Brain pericyte (primary cell): ENCODE data around the gene FHIT.

Experiments used
- DNase-seq: peaks from one replicate; pipeline ENCODE4 v3.0.0-alpha.2; 2012; ENCODE audit warnings: low read depth, low spot score

Gene FHIT

DNA sequence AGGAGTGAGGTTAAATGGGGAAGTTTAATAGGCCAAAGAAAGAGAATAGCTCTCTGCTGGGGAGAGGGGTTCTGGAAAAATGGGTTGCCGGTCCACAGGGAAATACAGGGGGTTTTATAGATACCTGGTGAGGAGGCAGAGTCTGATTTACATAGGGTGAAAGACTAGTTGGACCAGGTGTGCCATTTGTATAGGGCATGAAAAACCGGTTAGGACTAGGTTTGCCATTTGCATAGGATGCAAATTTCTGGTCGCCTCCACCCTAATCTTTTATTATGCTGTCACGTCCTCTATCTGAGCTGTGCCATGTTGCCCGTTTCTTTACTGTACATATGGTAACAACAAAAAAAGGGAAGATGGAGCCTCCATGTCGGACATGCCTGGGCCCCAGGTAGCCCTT lies 960.1 kb downstream of the FHIT start:
- no peak for DNase-seq

- DNase-seq: no peak
These were observed 961.1 kb downstream of the FHIT start for GRCh38 chr3:60290122-60290492.

DNA sequence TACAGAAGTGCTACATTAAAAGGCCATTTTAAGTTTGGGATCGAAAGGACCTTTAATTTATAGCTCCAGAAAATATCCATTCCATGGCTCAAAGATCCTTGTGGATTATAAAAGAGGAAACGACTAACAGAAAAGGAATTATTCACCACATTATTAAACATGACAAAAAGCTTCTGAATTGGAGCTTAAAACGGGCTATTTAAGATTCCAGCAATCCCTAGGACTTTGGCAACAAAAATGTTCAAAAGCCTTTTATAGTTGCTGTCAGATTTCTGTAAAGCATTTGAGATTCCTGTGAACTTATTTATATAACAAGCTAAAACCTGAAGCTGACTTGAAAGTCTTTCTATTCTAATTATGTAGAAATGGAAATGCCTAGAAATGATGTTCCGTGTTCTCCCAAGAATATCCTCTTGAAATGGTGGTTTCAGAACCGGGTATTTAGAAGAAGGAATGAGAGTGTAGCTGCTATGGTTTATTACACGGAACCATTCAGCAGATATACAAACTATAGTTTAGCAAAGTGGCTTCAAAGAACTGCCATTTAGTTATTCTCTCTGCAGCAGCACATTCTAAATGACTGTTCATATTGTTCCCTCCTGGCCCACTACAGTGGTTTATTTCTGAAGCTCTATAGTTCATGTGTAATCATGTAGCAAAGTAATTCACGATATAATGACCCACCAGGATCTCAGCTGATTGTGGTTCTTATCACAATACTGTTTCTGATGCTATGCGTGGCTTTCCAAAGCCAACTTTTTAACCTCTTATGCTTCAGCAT lies 961.7 kb downstream of the FHIT start:
- no peak for DNase-seq

GRCh38 chr3:60282866-60283265 lies 968.4 kb downstream of the FHIT start:
- no peak for DNase-seq

DNA sequence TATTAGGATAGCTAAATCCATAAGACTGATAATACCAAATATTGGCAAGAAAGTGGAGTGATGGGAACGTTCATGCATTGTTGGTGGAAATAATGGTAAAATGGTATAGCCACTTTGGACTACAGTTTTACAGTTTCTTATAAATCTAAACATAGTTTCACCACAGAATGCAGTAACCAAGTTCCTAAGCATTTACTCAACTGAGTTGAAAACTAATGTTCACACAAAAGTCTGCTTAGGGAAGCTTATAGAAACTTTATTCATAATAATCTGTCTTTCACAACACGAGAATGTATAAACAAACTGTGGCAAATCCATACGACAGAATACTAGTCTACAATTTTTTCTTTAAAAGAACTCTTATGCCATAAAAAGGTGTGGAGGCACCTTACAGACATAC lies 969.3 kb downstream of the FHIT start:
- no peak for DNase-seq

DNA sequence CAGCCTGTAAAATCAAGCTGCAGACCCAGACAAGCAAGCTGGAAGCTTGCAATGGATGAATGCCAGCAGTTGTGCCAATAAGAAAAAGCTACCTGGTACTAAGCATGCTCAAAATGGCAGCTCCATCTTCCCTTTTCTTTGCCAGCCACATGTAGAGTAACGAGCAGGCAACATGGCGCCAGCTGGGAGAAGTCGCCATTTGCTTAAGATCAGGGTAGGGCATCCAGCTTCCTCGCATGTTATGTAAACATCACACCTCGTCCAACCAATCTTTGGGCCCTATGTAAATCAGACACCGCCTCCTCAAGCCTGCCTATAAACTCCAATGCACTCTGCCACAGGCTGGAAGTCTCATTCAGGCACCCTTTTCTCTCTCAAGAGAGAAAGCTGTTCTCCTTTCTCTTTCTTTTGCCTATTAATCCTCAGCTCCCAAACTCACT lies 973.9 kb downstream of the FHIT start:
- no peak for DNase-seq

- DNase-seq: no peak
These were observed 974.6 kb downstream of the FHIT start for GRCh38 chr3:60276615-60277014.

- no peak for DNase-seq
These were observed 976.6 kb downstream of the FHIT start for GRCh38 chr3:60274646-60275045.

- DNase-seq: no peak
These were observed 977.2 kb downstream of the FHIT start for GRCh38 chr3:60274098-60274497.

GRCh38 chr3:60269829-60270266 lies 981.4 kb downstream of the FHIT start:
- DNase-seq: no peak

DNA sequence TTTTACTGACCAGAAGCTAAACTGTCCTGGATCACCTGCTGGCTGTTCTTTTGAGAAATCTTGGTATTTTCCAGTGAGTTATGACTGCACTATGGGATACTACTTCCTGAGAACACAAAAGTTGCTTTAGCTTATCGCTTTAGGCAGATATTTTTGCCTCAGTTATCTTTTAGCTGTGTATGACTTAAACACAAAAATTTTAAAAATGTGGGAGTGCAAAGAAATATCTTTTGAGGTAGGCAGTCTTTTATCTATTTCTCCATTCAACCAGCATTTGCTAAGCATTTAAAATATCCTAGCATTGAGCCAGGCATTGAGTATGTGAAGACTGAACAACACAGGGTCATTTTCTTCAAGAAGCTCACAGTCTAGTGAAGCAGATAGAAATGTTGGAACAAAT lies 981.9 kb downstream of the FHIT start:
- DNase-seq: no peak

GRCh38 chr3:60268123-60268522 lies 983.1 kb downstream of the FHIT start:
- DNase-seq: no peak

DNA sequence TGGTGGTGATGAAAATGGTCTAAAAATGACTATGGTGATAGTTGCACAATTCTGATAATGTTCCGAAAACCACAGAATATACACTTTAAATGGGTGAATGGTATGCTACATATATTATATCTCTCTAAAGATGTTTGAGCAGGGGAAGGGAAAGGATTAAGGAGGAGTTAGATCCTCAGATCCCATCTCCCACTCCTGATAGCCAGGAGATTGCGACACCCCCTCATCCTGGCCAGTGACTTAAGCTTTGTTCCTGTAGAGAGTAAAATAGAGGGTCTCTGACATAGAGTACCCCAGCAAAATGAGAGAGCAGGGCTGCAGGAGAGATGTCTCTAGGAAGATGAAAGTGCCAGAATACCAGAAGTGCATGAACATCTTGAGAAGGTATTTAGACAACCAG lies 984.8 kb downstream of the FHIT start:
- no peak for DNase-seq

- DNase-seq: no peak
These were observed 988.1 kb downstream of the FHIT start for GRCh38 chr3:60263191-60263590.

DNA sequence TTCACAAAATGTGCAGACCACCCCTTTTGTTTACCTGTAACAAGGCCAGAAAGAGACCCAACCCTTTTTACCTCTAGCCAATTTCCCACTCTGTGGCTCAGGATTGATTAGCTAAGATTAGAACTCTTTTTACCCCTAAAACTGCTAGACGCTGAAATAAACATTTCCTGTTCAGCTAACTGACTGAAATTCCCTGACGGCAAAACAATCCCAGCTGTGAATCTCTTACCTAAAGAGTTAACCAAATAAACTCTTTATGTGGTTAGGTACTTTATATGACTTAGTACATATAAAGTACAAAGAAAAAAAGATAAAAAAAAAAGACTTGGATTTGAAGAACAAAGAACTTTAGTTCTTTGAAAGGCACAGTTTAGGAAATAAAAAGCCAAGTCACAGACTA lies 988.7 kb downstream of the FHIT start:
- DNase-seq: no peak

DNA sequence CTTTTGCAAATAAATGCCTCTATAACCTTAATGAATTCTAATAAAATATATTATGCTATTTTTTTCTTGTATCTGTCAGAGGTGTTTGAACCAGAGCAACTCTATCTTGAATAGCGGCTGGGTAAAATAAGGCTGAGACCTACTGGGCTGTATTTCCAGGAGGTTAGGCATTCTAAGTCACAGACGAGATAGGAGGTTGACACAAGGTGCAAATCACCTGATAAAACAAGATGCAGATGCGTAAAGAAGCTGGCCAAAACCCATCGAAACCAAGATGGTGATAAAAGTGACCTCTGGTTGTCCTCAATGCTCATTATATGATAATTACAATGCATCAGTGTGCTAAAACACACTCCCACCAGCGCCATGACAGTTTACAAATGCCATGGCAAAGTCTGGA lies 990.7 kb downstream of the FHIT start:
- no peak for DNase-seq

DNA sequence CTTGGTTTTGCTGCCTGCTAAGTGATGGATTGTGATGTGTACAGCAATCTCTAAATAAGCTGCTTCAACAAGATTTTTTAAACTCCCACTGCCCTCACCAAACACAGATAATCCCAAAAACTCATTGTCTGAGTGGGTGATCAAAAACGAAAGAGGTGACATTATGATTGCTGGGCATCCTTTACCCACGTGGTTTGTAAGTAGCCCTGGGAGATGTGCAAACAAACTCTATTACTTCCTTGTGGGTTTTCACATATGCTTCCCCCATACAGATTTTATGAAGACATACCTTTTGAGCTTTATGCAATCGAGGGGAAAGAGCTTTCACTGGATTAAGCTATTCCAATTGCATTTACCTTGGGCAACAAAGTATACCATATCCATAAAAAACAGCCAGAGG lies 1000.4 kb downstream of the FHIT start:
- DNase-seq: no peak

- no peak for DNase-seq
These were observed 1001.0 kb downstream of the FHIT start for GRCh38 chr3:60250206-60250605.

GRCh38 chr3:60246361-60246760 lies 1004.9 kb downstream of the FHIT start:
- DNase-seq: no peak

DNA sequence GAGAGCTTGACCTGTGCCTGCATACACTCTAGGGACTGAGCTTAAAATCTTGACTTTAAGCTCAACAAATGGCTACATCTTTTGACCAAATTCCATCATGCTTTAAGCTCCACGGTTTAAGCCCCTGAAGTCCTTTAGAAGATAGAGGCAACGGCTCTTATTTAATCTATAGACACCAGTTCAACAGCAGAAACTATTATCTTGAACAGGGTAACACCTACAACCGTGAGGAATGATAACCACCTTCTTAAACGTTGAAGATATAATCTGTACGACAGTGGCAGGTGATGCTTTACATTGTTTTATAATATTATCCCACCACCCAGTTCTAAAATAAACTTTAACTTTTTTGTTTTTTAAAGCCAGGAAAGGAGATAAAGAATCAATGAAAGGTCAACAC lies 1007.8 kb downstream of the FHIT start:
- no peak for DNase-seq

- DNase-seq: no peak
These were observed 1010.8 kb downstream of the FHIT start for GRCh38 chr3:60240492-60240891.

- no peak for DNase-seq
These were observed 1012.7 kb downstream of the FHIT start for GRCh38 chr3:60238550-60238949.

DNA sequence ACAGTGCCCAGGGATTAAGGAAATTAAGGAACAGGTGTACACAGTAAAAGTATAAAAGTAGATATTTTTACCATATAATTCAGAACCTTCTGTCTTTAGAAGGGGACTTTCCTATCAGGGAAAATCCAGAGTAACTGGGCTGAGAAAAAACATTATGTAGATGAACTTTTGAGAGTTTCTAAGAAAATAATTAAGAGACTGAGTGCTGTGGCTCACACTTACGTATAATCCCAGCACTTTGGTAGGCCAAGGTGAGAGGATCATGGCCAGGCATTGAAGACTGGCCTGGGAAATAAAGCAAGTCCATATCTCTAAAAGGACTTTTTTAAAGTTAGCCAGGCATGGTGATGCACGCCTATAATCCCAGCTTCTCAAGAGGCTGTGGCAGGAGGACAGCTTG lies 1021.8 kb downstream of the FHIT start:
- DNase-seq: no peak

DNA sequence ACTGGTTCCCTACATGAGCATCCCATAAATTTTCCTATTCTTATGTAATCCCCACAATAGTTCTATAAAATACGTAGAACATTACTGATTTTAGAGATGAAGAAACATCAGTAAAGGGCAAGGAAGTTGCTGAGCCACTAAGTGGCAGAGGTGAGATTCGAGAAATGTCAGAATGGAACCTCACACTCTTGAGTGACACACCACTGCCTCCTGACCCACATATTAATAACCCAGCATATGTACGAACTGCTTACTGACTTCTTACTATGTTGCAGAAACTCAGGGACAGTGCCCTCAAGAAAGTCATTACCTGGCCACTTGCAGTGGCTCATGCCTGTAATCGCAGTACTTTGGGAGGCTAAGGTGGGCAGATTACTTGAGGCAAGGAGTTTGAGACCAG lies 1022.4 kb downstream of the FHIT start:
- no peak for DNase-seq
